K562 (cell line): ENCODE results near the gene FOXS1. TPM values are rescaled to one million over a fixed set of nuclear protein-coding genes. Genes with fewer than 3 reads are reported as not detected.

Source experiments
- BRF1 ChIP-seq: IDR thresholded peaks from 3 replicates; pipeline ENCODE4 v1.6.1; 2011; ENCODE audit warnings: borderline replicate concordance, mild to moderate bottlenecking; ENCODE audit not compliant: insufficient read length; ENCODE audit errors: extremely low read depth
- CBFB ChIP-seq: sonication (generic); formaldehyde crosslinking; IDR thresholded peaks from 2 replicates; pipeline ENCODE4 v1.4.0; 2020; ENCODE audit warnings: mild to moderate bottlenecking, missing genetic modification reagents
- CGGBP1 ChIP-seq: fragments of 250-450 bp; sonication (Bioruptor Pico); IDR thresholded peaks from 2 replicates; pipeline ENCODE4 v1.9.0; 2021; ENCODE audit warnings: mild to moderate bottlenecking
- CREM ChIP-seq: IDR thresholded peaks from 2 replicates; pipeline ENCODE4 v1.6.1; 2014; ENCODE audit warnings: antibody characterized with exemption, low read depth
- E2F1 ChIP-seq: sonication (generic); formaldehyde crosslinking; IDR thresholded peaks from 2 replicates; pipeline ENCODE4 v1.8.1; 2023; ENCODE audit warnings: mild to moderate bottlenecking, missing genetic modification reagents, moderate library complexity
- JUN ChIP-seq, 2 experiments: sonication (generic) in 1 of 2; formaldehyde crosslinking in 1 of 2; IDR thresholded peaks; 2 replicates each; pipeline versions ENCODE4 v1.6.1 to v1.8.0; 2012 to 2022; ENCODE audit warnings: borderline replicate concordance in 2 of 2, mild to moderate bottlenecking in 2 of 2, improper control_type of control experiment in 1 of 2, low read depth in 1 of 2, low read length in 1 of 2, missing genetic modification reagents in 1 of 2
- NCOA6 ChIP-seq: fragments of 450-650 bp; IDR thresholded peaks from 2 replicates; pipeline ENCODE4 v1.6.1; 2017; ENCODE audit warnings: mild to moderate bottlenecking
- NFATC3 ChIP-seq: fragments of 450-650 bp; IDR thresholded peaks from 2 replicates; pipeline ENCODE4 v1.6.1; 2017; ENCODE audit warnings: mild to moderate bottlenecking
- SETDB1 ChIP-seq: IDR thresholded peaks from one replicate; pipeline ENCODE4 v1.6.1; 2012; ENCODE audit warnings: low read length, control low read depth, inconsistent platforms
- SMC3 ChIP-seq: conservative IDR thresholded peaks from 2 replicates; pipeline ENCODE4 v1.6.1; 2011; ENCODE audit warnings: low read depth, low read length, improper control_type of control experiment; ENCODE audit not compliant: insufficient read depth
- TRIM25 ChIP-seq: fragments of 450-650 bp; IDR thresholded peaks from 2 replicates; pipeline ENCODE4 v1.7.0; 2016; ENCODE audit warnings: borderline replicate concordance
- ZNF318 ChIP-seq, 2 experiments: fragments of 450-650 bp; IDR thresholded peaks; 2 replicates each; pipeline ENCODE4 v1.6.1; 2016; ENCODE audit warnings: mild to moderate bottlenecking in 2 of 2, borderline replicate concordance in 1 of 2, low read depth in 1 of 2, moderate library complexity in 1 of 2
- ZNF511 ChIP-seq: sonication (generic); formaldehyde crosslinking; IDR thresholded peaks from 2 replicates; pipeline ENCODE4 v1.8.0; 2022; ENCODE audit warnings: mild to moderate bottlenecking, missing genetic modification reagents
- polyA plus RNA-seq, 8 experiments: library from polyadenylated mRNA; depleted of rRNA in 4 of 8; stranded (reverse) in 5 of 8; unstranded in 3 of 8; fragments of >200 nt; fragmentation: Nextera tagmentation in 2 of 8; fragmentation: Illumina TruSeq in 1 of 8; extraction: Ambion mirVana in 2 of 8; extraction: Trizol in 1 of 8; gene quantifications; 2 replicates each; pipeline versions ENCODE4 v1.2.1 to v1.2.3, GENCODE V29; 2011 to 2014; ENCODE audit warnings: inconsistent platforms in 1 of 8, missing spikeins in 1 of 8
- total RNA-seq, 7 experiments: library from RNA; depleted of rRNA in 6 of 7; stranded (reverse); fragments of >200 nt in 6 of 7; fragmentation: Illumina TruSeq in 2 of 7; extraction: Trizol in 2 of 7; gene quantifications; 2 replicates each; pipeline versions ENCODE4 v1.2.1 to v1.2.3, GENCODE V29; 2011 to 2021; ENCODE audit warnings: low replicate concordance in 1 of 7

The FOXS1 gene
- total and polyA plus RNA-seq, 9 of the 15 experiments (the other 6 are each of a cell fraction or from before 2014, with no cell fraction given): not detected

GRCh38 chr20:31822421-31823330 lies 22.7 kb downstream of the FOXS1 start (continued):
- TF ChIP-seq TRIM25 (no peak), SMC3 (peak; percentile 89), ZNF318 (IDR thresholded peaks at IDR 0.05; ENCODE audit: borderline replicate concordance in 1 of 2, low read depth in 1 of 2) (no peak), SETDB1 (no peak), NCOA6 (no peak), ZNF511 (CRISPR knock-in tag) (no peak), CBFB (CRISPR knock-in tag) (peak; percentile 15; the same call in 1 of the 2 replicates), CGGBP1 (CRISPR knock-in tag) (no peak), JUN (IDR thresholded peaks at IDR 0.05; ENCODE audit: borderline replicate concordance, low read depth, low read length) (0 out of 2 replicates have a peak, but pooled peaks have one; percentile 30), JUN (CRISPR knock-in tag; IDR thresholded peaks at IDR 0.05; ENCODE audit: borderline replicate concordance) (no peak), BRF1 (no peak), NFATC3 (no peak), CREM (0 out of 2 replicates have a peak, but pooled peaks have one; percentile 27), E2F1 (CRISPR knock-in tag) (no peak)
